Hematopoietic multipotent progenitor cell treated with erythropoietin and hydrocortisone succinate and interleukin-3 and kit ligand, for 6 days (in vitro differentiated cells): ENCODE results near the gene BANF1.
"Not testable (repeated sequence)": the region's sequence is repeated elsewhere in the genome, so short reads cannot be mapped to it uniquely, and the experiment has no call there.

Source experiments
- DNase-seq: peaks from one replicate; pipeline ENCODE4 v3.0.0-alpha.2; 2015

The BANF1 gene

GRCh38 chr11:66011785-66012303, 9.5 kb downstream of the BANF1 start, which contains the start of gene CST6:
Gene CST6 (plus strand): TSS chr11:66012008. CDS start chr11:66012045, 37 bp downstream.
- peak; percentile 20 for DNase-seq

DNA sequence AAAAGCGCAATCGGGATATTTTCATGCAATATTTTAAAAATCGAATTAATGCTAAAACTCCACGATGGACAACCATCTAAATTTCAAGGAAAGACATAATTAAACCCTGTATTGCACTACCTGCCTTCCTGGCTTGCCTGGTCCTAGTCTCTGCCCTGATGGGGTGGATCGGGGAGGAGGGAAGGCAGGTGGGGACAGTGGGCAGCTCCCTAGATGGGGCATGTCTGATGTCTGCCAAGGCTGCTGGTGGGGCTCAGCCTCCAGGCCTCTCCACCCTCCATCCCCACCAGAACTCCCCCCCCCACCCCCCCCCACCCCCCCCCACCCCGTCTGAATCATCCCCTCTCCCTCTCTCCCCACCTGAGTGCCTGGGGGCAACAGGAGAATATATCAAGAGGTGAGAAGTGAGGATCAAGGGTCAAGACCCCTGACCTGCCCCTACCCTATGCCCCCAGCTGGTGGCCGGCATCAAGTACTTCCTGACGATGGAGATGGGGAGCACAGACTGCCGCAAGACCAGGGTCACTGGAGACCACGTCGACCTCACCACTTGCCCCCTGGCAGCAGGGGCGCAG, 10.2 kb downstream of the BANF1 start:
- DNase-seq = peak; percentile 1

GRCh38 chr11:66012946-66013761, 10.9 kb downstream of the BANF1 start:
- peak; percentile 64 for DNase-seq

DNA sequence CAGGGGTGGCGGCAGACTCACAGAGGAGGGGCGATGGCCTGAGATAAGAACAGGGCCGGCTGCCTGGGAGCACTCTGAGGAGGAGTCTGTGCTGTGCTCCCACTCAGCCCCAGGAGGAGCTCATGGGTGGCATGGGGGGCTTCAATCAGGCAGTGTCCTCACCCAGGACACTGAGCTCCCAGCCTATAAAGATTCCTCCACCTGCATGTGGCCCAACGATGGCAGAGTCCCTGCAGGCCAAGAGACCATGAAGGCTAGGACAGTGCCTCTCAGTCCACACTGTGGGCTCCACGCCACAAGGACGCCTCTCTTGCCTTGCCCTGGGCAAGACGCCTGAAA, 11.4 kb downstream of the BANF1 start:
- DNase-seq = no peak

GRCh38 chr11:66014804-66015453, 12.6 kb downstream of the BANF1 start:
- DNase-seq = no peak

DNA sequence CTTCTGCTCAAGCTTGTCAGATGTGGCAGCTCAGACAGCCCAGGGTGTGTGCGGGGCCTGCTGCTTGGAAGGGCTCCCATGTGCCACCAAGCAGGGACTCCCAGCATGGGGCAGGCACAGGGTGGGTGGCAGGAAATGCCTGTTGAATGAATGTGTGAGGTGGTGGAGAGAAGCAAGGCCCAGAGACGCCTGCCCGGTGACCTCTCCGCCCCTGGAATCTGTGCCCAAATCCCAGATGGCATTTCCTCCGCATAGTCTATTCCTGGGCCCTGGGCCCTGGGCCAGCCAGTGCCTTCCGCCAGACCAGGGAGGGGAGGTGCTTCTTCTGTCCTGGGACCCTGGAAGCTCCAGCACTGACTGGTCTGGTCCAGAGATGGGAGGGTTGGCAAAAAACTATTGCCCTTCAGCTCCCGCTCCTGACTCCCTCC, 13.2 kb downstream of the BANF1 start:
- DNase-seq = no peak

GRCh38 chr11:66015936-66016792, 13.9 kb downstream of the BANF1 start:
- no peak for DNase-seq

- DNase-seq = no peak
These were observed 14.5 kb downstream of the BANF1 start for GRCh38 chr11:66016793-66017177.

DNA sequence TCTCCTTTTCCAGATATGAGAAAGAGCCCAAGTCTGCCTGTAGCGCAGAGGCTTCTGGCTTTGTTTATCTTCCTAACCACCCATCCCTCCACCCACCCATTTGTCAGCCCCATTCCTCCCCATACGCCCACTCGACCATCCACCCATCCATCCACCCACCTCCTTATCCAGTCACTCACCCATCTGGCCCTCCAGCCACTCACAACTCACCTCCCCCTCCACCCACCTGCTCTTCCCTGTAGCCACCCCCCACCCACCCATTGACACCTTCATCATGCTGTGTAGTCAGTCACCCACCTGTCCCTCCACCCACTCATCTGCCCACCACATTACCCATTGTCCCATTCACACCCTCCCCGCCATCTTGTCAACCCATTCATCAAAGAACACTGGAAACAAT, 15.0 kb downstream of the BANF1 start:
- peak; percentile 57 for DNase-seq

DNA sequence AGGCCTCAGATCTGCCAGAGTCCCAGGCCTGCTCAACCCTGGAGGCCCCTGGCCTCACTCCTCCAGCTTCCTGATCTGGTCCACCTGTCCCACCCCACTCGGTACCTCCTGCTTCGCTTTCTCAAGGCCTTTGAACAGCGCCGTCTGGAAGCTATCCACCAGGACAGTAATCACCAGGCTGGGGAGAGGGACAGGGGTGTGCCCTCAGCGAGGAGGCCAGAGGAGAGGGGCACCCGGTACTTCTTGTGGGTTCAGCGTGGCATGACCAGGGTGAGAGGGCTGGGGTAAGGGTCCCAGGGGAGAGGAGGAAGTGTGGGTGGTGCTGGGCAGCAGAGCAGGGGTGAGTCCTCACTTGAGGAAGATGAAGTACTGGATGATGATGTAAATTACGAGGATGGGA, 17.9 kb downstream of the BANF1 start:
- DNase-seq = no peak

DNA sequence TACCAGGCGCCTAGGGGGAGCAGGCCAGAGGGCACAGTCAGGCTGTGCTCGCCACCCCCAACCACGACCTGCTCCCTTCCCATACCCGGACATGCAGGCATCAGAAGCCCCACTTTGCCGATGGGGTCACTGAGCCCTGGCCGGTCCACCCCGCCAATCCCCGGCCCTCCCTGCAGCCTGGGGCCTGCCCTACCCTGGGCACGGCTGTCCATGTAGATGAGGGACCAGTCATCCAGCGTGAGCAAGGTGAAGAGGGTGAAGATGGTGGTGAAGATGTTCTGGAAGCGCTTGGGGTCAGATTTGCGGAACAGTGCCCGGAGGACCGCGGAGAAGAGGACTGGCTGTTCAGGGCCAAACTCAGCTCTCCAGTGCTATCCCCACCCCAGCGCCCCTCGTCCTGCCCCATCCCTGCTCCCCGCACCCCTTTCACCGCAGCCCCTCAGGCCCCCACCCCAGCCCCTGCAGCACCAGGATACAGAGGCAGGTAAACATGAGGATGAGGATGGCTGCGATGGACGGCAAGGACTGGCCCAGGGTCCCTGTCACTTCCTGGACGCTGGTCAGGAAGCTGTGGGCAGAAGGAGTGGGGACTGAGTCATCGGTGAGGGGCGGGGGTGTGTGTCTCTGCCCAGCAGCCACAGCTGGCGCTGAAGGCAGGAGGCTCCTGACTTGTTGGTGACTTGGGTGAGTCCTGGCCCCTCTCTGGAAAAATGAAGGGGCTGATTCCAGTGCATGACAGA, 18.5 kb downstream of the BANF1 start:
- peak; percentile 77 for DNase-seq

DNA sequence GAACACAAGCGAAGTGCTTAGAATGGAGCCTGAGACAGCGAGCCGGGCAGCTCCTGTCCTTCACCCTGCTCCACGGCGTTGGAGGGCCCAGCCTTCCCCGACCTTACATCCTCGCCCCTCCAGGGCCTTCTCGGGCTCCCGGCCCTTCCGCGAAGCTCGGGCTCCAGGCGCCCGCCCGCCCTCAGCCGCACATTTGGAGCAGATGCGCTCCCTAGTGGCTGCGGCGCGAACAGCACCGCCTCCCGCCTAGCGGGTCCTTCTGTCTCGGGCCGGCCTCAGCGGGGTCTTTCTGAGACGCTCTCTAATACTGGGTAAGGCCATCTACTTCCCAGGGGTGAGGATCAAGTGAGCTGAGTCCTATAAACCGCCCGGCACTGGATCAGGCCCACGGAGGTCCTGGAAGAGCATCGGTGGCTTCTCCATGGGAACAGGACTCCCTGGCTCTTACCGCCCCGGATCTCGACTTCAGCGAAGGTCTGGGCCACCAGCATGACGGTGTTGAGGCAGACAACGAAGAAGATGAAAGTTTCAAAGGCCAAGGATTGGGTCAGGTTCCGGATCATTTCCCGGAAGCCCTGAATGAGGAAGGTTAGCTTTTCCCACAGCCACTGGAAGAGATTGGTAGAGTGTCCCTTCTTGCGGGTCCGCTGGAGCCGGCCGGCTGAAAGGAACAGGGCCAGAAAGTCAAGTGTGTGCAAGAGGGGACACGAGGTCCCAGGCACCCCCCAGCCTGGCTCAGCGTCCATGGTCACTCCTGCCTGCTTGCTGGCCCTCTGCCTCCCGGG, 20.3 kb downstream of the BANF1 start:
- DNase-seq = peak; percentile 85

GRCh38 chr11:66023186-66023440, 20.8 kb downstream of the BANF1 start:
- not testable (repeated sequence) for DNase-seq

DNA sequence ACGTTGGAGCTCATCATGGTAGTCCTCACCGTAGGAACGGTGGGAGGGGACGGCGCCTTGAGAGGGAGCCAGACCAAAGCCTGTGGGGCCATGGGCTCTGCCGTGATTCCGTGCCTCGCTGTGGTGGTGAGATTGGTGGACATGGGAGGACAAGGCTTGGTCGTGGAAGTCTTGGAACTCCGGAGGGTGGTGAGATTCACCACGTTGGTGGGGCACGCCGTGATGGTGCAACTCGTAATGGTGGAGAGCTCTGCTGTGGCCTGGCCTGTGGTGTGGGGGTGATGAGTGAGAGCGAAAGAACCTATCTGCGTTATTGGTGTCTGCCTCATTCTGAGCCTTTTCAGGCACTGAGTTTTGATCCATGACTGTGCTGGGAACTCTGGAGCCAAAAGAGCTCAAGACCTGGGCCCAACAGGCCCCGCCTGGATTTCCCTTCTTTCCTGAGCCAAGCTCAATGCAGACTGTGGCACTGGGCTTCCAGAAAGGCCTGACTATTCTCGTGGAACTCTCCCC, 23.8 kb downstream of the BANF1 start, which contains the start of gene CATSPER1:
CATSPER1 (minus strand) TSS at position 463 of the 513 bp plus-strand sequence; CDS start at position 363, 100 bp downstream.
- DNase-seq = no peak

GRCh38 chr11:66032957-66033735, 30.8 kb downstream of the BANF1 start:
- no peak for DNase-seq

GRCh38 chr11:66035653-66036333, 33.5 kb downstream of the BANF1 start:
- DNase-seq = no peak

GRCh38 chr11:66036334-66036710, 34.0 kb downstream of the BANF1 start:
- no peak for DNase-seq

- no peak for DNase-seq
These were observed 35.0 kb downstream of the BANF1 start for GRCh38 chr11:66037327-66037726.

DNA sequence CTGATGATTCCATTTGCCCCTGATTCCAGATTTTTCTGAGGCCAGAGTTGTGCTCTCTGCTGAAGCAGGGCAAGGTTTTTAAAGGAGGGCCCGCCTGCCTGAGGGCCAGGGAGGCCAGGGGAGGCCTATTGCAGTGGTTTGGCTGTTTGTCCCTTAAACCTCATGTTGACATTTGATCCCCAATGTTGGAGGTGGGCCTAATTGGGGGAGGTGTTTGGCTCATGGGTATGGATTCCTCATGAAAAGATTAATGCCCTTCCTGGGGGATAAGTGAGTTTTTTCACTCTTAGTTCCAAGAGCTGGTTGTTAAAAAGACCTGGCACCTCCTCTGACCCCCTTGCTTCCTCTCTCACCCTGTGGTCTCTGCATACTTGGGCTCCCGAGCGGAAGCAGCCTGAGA, 37.5 kb downstream of the BANF1 start:
- no peak for DNase-seq
